T-helper 2 cell treated with Interferon-gamma antibody and Interleukin-4, amounts not matched to agents 5 μg/mL and 100 μg/mL, for 36 hours (primary cell): ENCODE data around the gene XPNPEP1.

Experiments used
- DNase-seq: peaks from one replicate; pipeline ENCODE4 v3.0.0; 2021; ENCODE audit warnings: low spot score
- H3K27ac Mint-ChIP-seq: one replicate; pipeline ENCODE4 v1.8.0; 2021; ENCODE audit warnings: mild to moderate bottlenecking, mixed read lengths
- H3K27me3 Mint-ChIP-seq: one replicate; pipeline ENCODE4 v1.8.0; 2021; ENCODE audit warnings: low read depth, mixed read lengths
- H3K36me3 Mint-ChIP-seq: one replicate; pipeline ENCODE4 v1.8.0; 2021; ENCODE audit warnings: low read depth, mixed read lengths
- H3K4me1 Mint-ChIP-seq: one replicate; pipeline ENCODE4 v1.8.0; 2021; ENCODE audit warnings: low read depth, mixed read lengths
- H3K4me3 Mint-ChIP-seq: one replicate; pipeline ENCODE4 v1.8.0; 2022; ENCODE audit warnings: mild to moderate bottlenecking, moderate library complexity, mixed read lengths
- H3K9me3 Mint-ChIP-seq: one replicate; pipeline ENCODE4 v1.8.0; 2021; ENCODE audit warnings: mixed read lengths

The XPNPEP1 gene

DNA sequence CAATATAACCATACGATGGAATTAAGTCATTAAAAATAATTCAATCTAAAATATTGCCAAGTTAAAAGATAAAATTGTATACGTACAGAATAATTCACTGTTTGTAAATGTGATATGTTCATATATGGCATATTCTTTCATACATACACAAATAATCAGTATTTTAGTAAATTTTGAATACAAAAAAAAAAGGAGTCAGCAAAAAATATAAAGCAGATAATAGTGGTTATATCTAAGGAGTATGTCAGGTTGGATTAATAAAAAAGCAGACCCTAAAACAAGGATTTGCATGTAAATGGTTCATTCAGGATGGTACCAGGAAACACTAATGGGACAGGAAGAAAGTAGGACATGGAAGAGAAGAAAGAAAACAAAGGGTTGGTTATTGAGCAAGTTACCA lies 59.5 kb downstream of the XPNPEP1 start:
- H3K36me3 Mint-ChIP-seq: peaks cover 47% of the 10 kb centered on the region
- DNase-seq: no peak
- H3K27me3 Mint-ChIP-seq: no peaks in the 10 kb centered on the region
- no peak overlapping the region for H3K4me3 Mint-ChIP-seq
- H3K9me3 Mint-ChIP-seq: peaks cover 14% of the 10 kb centered on the region
- no peak overlapping the region for H3K27ac Mint-ChIP-seq
- peaks cover 10% of the 10 kb centered on the region for H3K4me1 Mint-ChIP-seq

DNA sequence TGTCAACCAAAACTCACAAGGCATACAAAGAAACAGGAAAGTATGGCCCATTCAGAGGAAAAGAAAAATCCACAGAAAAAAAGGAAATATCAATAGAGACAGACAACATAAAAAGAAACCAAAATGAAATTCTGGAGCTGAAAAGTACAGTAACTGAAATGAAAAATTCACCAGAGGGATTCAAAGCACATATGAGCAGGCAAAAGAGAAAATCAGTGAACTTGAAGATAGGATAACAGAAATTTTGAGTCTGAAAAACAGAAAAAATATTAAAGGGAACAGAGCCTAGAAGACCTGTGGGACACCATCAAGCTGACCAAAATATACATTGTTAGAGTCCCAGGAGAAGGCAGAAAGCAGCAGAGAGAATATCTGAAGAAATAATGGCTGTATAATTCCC lies 60.6 kb downstream of the XPNPEP1 start:
- peaks cover 10% of the 10 kb centered on the region for H3K4me1 Mint-ChIP-seq
- H3K9me3 Mint-ChIP-seq: peaks cover 14% of the 10 kb centered on the region
- H3K27me3 Mint-ChIP-seq: no peaks in the 10 kb centered on the region
- DNase-seq: no peak
- no peak overlapping the region for H3K4me3 Mint-ChIP-seq
- H3K36me3 Mint-ChIP-seq: peaks cover 38% of the 10 kb centered on the region
- no peak overlapping the region for H3K27ac Mint-ChIP-seq

- Mint-ChIP-seq H3K4me3 (no peak overlapping the region), H3K4me1 (peaks cover 10% of the 10 kb centered on the region), H3K27me3 (no peaks in the 10 kb centered on the region), H3K36me3 (peaks cover 36% of the 10 kb centered on the region), H3K9me3 (peaks cover 14% of the 10 kb centered on the region), H3K27ac (no peak overlapping the region)
- no peak for DNase-seq
These were observed 61.3 kb downstream of the XPNPEP1 start for GRCh38 chr10:109862041-109862440.

DNA sequence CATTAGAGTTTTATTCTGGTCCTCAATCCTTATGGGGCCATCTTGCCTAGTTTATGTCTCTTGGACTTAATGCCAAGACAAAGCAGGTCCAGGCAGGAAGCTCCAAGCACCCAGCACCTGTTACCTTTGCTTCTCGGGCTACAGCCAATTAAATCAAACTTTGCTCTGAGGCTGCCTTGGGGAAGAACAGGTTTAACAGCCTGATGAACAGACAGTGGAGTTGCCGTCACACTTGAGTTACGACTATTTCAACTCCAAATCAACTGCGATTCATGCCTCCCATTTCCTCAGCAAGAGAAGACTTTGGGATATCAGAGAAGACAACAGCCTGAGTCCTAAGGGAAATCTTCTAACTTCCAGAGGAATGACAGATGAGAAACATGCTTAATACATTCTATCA lies 62.2 kb downstream of the XPNPEP1 start:
- Mint-ChIP-seq H3K27me3 (no peaks in the 10 kb centered on the region), H3K27ac (no peak overlapping the region), H3K4me1 (peaks cover 10% of the 10 kb centered on the region), H3K36me3 (peaks cover 31% of the 10 kb centered on the region), H3K4me3 (no peak overlapping the region), H3K9me3 (peaks cover 14% of the 10 kb centered on the region)
- no peak for DNase-seq

DNA sequence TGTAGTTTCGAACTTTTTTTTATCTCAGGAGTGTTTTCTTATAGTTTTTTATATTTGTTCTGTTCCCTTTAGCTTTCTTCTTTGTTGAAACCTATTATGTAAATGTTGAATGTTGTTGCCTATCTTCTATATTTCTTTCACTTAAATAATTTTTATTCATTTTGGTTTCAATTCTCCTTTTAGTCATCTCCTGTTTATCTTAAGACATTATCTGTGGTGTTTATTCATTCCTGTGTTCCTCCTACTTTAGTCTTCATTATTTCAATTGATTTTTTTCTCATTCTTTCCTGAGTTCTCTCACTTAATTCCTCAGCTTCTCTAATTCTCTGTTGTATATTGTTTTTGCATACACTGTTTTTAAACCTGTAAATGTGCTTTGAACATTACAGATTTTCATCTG lies 64.1 kb downstream of the XPNPEP1 start:
- H3K4me1 Mint-ChIP-seq: peaks cover 10% of the 10 kb centered on the region
- DNase-seq: no peak
- peaks cover 17% of the 10 kb centered on the region for H3K36me3 Mint-ChIP-seq
- H3K4me3 Mint-ChIP-seq: no peak overlapping the region
- H3K27ac Mint-ChIP-seq: no peak overlapping the region
- no peaks in the 10 kb centered on the region for H3K27me3 Mint-ChIP-seq
- peaks cover 14% of the 10 kb centered on the region for H3K9me3 Mint-ChIP-seq

GRCh38 chr10:109855746-109856145 lies 67.6 kb downstream of the XPNPEP1 start:
- no peak overlapping the region for H3K27ac Mint-ChIP-seq
- no peaks in the 10 kb centered on the region for H3K9me3 Mint-ChIP-seq
- H3K4me1 Mint-ChIP-seq: peaks cover 20% of the 10 kb centered on the region
- peaks cover 7% of the 10 kb centered on the region for H3K27me3 Mint-ChIP-seq
- H3K4me3 Mint-ChIP-seq: no peak overlapping the region
- DNase-seq: no peak
- no peaks in the 10 kb centered on the region for H3K36me3 Mint-ChIP-seq

GRCh38 chr10:109853921-109854320 lies 69.4 kb downstream of the XPNPEP1 start:
- Mint-ChIP-seq H3K27me3 (peaks cover 7% of the 10 kb centered on the region), H3K4me3 (no peak overlapping the region), H3K36me3 (no peaks in the 10 kb centered on the region), H3K4me1 (peaks cover 10% of the 10 kb centered on the region), H3K27ac (no peak overlapping the region), H3K9me3 (no peaks in the 10 kb centered on the region)
- DNase-seq: no peak

GRCh38 chr10:109852475-109853037 lies 70.8 kb downstream of the XPNPEP1 start:
- Mint-ChIP-seq H3K4me1 (peaks cover 10% of the 10 kb centered on the region), H3K27me3 (peaks cover 7% of the 10 kb centered on the region), H3K36me3 (no peaks in the 10 kb centered on the region), H3K27ac (no peak overlapping the region), H3K4me3 (no peak overlapping the region), H3K9me3 (no peaks in the 10 kb centered on the region)
- peak; percentile 49 for DNase-seq

GRCh38 chr10:109851616-109852474 lies 71.5 kb downstream of the XPNPEP1 start:
- Mint-ChIP-seq H3K4me3 (no peak overlapping the region), H3K36me3 (no peaks in the 10 kb centered on the region), H3K27ac (no peak overlapping the region), H3K9me3 (no peaks in the 10 kb centered on the region), H3K4me1 (peaks cover 10% of the 10 kb centered on the region), H3K27me3 (peaks cover 10% of the 10 kb centered on the region)
- DNase-seq: no peak

DNA sequence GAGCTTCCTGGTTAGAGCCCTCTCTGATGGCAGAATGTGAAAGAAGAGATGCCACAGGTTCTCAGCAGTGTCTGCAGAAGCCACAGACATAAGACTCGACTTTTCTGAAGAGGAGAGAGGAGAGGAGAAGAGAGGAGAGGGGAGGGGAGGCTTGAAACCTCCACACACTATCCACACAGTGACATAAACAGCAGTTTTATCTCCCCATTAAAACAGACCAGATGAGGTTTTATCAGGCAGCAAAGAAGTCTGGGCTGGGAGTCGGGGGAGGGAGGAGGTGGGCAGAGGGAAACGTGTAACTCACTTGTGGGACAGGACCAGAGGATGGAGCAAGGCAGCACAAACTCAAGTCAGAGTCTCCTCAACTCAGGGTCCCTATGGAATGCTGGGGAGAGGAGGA lies 76.5 kb downstream of the XPNPEP1 start:
- H3K4me1 Mint-ChIP-seq: peaks cover 5% of the 10 kb centered on the region
- H3K36me3 Mint-ChIP-seq: no peaks in the 10 kb centered on the region
- no peaks in the 10 kb centered on the region for H3K9me3 Mint-ChIP-seq
- no peak overlapping the region for H3K4me3 Mint-ChIP-seq
- H3K27ac Mint-ChIP-seq: no peak overlapping the region
- no peak for DNase-seq
- H3K27me3 Mint-ChIP-seq: peaks cover 11% of the 10 kb centered on the region

DNA sequence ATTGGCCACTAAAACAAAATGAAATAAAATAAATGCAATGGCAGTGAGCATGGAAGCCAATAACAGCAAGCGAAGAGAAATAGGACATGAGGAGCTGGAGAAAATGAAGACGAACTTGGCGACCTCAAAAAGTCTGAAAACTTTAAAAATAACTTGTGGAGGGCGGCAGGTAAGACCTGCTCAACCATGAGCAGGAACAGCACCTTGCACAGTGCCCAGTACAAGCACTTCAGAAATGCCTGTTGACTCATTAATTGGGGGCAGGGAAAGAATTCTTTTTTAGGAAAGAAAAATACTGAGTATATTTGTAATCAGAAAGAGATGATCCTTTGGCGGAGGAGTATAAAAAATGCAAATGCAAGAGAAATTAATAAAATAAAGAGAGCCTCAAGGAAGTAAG lies 78.0 kb downstream of the XPNPEP1 start:
- Mint-ChIP-seq H3K27me3 (peaks cover 6% of the 10 kb centered on the region), H3K27ac (no peak overlapping the region), H3K4me1 (no peaks in the 10 kb centered on the region), H3K9me3 (no peaks in the 10 kb centered on the region), H3K36me3 (no peaks in the 10 kb centered on the region), H3K4me3 (no peak overlapping the region)
- no peak for DNase-seq

DNA sequence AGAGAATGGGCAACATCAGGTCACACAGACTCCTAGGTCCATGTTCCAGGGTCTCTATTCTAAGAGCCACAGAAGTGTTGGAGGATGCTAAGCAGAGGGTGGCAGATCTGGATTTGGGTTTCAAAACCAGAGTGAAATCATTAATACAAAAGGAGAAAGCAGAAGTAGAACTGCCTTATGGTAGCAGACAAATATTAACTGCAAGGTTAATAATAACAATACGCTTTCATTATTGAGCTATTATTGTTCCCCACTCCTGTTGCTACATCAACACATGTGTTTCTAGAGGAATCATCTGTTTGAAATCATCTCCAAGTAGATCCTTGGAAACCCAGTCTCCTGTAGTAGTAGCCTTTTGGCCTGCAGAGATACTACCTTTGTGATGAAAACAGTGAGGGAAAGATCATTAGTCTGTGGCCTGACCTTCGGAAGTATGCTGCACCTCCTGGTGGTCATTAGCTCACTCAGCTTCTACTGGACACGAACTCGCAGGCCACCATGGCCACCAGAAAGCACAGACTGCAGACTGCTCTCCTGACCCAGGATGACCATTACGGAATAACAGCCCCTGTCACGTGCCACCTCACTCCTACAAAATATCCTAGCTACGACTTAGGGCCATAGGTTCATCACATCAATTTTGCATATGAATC lies 84.6 kb downstream of the XPNPEP1 start:
- peaks cover 5% of the 10 kb centered on the region for H3K27me3 Mint-ChIP-seq
- H3K36me3 Mint-ChIP-seq: no peaks in the 10 kb centered on the region
- DNase-seq: no peak
- no peak overlapping the region for H3K4me3 Mint-ChIP-seq
- no peaks in the 10 kb centered on the region for H3K9me3 Mint-ChIP-seq
- H3K4me1 Mint-ChIP-seq: no peaks in the 10 kb centered on the region
- no peak overlapping the region for H3K27ac Mint-ChIP-seq

DNA sequence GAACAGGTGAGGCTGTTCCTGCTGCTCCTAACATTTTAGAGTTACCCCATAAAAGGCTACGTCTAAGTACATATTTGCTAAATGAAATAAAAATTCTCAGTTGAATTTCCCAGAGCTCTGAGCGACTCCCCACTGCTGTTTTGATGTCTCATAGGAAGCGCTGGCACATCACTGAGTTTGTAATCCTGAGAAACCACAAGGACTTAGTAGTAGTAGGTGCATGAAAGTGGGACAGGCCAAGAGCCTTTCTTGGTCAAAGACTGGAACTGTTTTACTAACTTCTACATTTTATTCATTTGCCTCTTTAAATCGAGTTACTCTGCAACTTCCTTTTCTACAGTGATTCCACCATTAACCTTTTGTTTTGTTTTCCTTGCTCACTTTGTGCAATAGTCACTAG lies 85.9 kb downstream of the XPNPEP1 start:
- H3K27me3 Mint-ChIP-seq: peaks cover 5% of the 10 kb centered on the region
- H3K27ac Mint-ChIP-seq: no peak overlapping the region
- H3K9me3 Mint-ChIP-seq: no peaks in the 10 kb centered on the region
- no peak for DNase-seq
- H3K4me1 Mint-ChIP-seq: no peaks in the 10 kb centered on the region
- no peak overlapping the region for H3K4me3 Mint-ChIP-seq
- H3K36me3 Mint-ChIP-seq: no peaks in the 10 kb centered on the region

DNA sequence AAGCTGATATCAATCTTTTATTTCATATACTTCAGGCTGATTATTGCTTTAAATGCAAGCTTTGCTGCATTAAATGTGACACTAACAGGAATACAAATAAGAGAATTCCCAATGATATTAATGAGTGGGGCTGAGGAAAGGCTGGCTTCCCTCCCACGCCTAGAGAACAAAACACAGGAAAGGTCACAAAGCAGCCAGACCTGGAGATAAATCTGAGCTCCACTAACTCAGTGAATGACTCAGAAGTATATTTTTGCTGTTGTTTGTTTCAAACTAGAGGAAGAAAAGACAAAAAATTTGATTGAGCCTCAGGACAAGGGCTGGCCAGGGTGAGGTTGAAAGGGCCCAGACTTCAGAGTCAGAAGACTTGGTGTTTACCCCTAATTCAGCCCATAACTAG lies 88.1 kb downstream of the XPNPEP1 start:
- H3K4me1 Mint-ChIP-seq: no peaks in the 10 kb centered on the region
- DNase-seq: no peak
- H3K36me3 Mint-ChIP-seq: no peaks in the 10 kb centered on the region
- no peak overlapping the region for H3K4me3 Mint-ChIP-seq
- peaks cover 4% of the 10 kb centered on the region for H3K9me3 Mint-ChIP-seq
- peaks cover 5% of the 10 kb centered on the region for H3K27me3 Mint-ChIP-seq
- H3K27ac Mint-ChIP-seq: no peak overlapping the region
